H9 (cell line): ENCODE measurements around the gene GPN3. TPM values are rescaled to one million over a fixed set of nuclear protein-coding genes. Genes with fewer than 3 reads are reported as not detected.
A peak's percentile ranks its signal among the peaks of the same experiment; 100 is the strongest.

Source experiments
- DNase-seq: peaks from one replicate; pipeline ENCODE4 v3.0.0-alpha.2; 2017
- H2AFZ ChIP-seq: one replicate; pipeline ENCODE4 v1.6.1; 2013; ENCODE audit warnings: mild to moderate bottlenecking, low read length, control low read depth, moderate library complexity
- H2AK5ac ChIP-seq: 2 replicates; pipeline ENCODE4 v1.6.1; 2013; ENCODE audit warnings: low read length, control low read depth, mixed read lengths; ENCODE audit not compliant: insufficient read length
- H2BK120ac ChIP-seq: one replicate; pipeline ENCODE4 v1.6.1; 2013; ENCODE audit warnings: low read depth, mild to moderate bottlenecking, low read length, control low read depth, inconsistent platforms; ENCODE audit not compliant: poor library complexity, severe bottlenecking
- H2BK12ac ChIP-seq: 2 replicates; pipeline ENCODE4 v1.6.1; 2013; ENCODE audit warnings: low read length, control low read depth, mixed read lengths, low read depth; ENCODE audit not compliant: insufficient read length
- H2BK15ac ChIP-seq: 2 replicates; pipeline ENCODE4 v1.6.1; 2013; ENCODE audit warnings: low read depth, low read length, control low read depth
- H2BK20ac ChIP-seq: one replicate; pipeline ENCODE4 v1.6.1; 2013; ENCODE audit warnings: low read depth, mild to moderate bottlenecking, low read length, control low read depth, inconsistent platforms; ENCODE audit not compliant: poor library complexity, severe bottlenecking
- H2BK5ac ChIP-seq: 2 replicates; pipeline ENCODE4 v1.6.1; 2013; ENCODE audit warnings: low read length, control low read depth, mixed read lengths; ENCODE audit not compliant: insufficient read length
- H3K14ac ChIP-seq: 2 replicates; pipeline ENCODE4 v1.6.1; 2013; ENCODE audit warnings: low read length, control low read depth; ENCODE audit not compliant: insufficient read depth
- H3K18ac ChIP-seq: 2 replicates; pipeline ENCODE4 v1.6.1; 2013; ENCODE audit warnings: low read depth, mild to moderate bottlenecking, mixed read lengths, low read length, control low read depth; ENCODE audit not compliant: insufficient read length
- H3K23ac ChIP-seq: 2 replicates; pipeline ENCODE4 v1.6.1; 2013; ENCODE audit warnings: low read length, control low read depth, mixed read lengths, low read depth; ENCODE audit not compliant: insufficient read length
- H3K23me2 ChIP-seq: 2 replicates; pipeline ENCODE4 v1.6.1; 2013; ENCODE audit warnings: low read depth, mild to moderate bottlenecking, mixed read lengths, low read length, control low read depth; ENCODE audit not compliant: insufficient read length, poor library complexity, severe bottlenecking
- H3K27ac ChIP-seq: 2 replicates; pipeline ENCODE4 v1.5.1; 2013; ENCODE audit warnings: low read length, control low read depth, mixed read lengths, low read depth; ENCODE audit not compliant: insufficient read length
- H3K27me3 ChIP-seq: 2 replicates; pipeline ENCODE4 v1.6.1; 2013; ENCODE audit warnings: low read length, control low read depth, inconsistent platforms; ENCODE audit not compliant: insufficient read depth
- H3K4ac ChIP-seq: 2 replicates; pipeline ENCODE4 v1.6.1; 2013; ENCODE audit warnings: low read depth, mild to moderate bottlenecking, control low read depth, inconsistent platforms, low read length, moderate library complexity
- H3K4me1 ChIP-seq: 2 replicates; pipeline ENCODE4 v1.6.1; 2013; ENCODE audit warnings: low read length, control low read depth, inconsistent platforms; ENCODE audit not compliant: insufficient read depth
- H3K4me2 ChIP-seq: 2 replicates; pipeline ENCODE4 v1.6.1; 2013; ENCODE audit warnings: low read length, control low read depth, mixed read lengths; ENCODE audit not compliant: insufficient read length, insufficient read depth
- H3K56ac ChIP-seq: 2 replicates; pipeline ENCODE4 v1.6.1; 2013; ENCODE audit warnings: low read depth, mild to moderate bottlenecking, mixed read lengths, low read length, control low read depth; ENCODE audit not compliant: insufficient read length
- H3K79me1 ChIP-seq: 2 replicates; pipeline ENCODE4 v1.6.1; 2013; ENCODE audit warnings: low read depth, mild to moderate bottlenecking, moderate library complexity, low read length, control low read depth, inconsistent platforms; ENCODE audit not compliant: insufficient read depth, poor library complexity, severe bottlenecking
- H3K79me2 ChIP-seq: 2 replicates; pipeline ENCODE4 v1.6.1; 2013; ENCODE audit warnings: low read length, control low read depth, inconsistent platforms; ENCODE audit not compliant: insufficient read depth
- H3K9ac ChIP-seq: 2 replicates; pipeline ENCODE4 v1.6.1; 2013; ENCODE audit warnings: low read length, control low read depth, mixed read lengths; ENCODE audit not compliant: insufficient read length; ENCODE audit errors: extremely low read depth
- H3K9me3 ChIP-seq: one replicate; pipeline ENCODE4 v1.6.1; 2013; ENCODE audit warnings: low read depth, low read length, inconsistent platforms; ENCODE audit not compliant: control insufficient read depth
- H3T11ph ChIP-seq: one replicate; pipeline ENCODE4 v1.6.1; 2013; ENCODE audit warnings: mild to moderate bottlenecking, low read length, control low read depth, inconsistent platforms
- H4K20me1 ChIP-seq: one replicate; pipeline ENCODE4 v1.6.1; 2013; ENCODE audit not compliant: control insufficient read depth, insufficient read length, insufficient read depth
- H4K5ac ChIP-seq: 2 replicates; pipeline ENCODE4 v1.6.1; 2013; ENCODE audit warnings: low read depth, mild to moderate bottlenecking, mixed read lengths, low read length, control low read depth; ENCODE audit not compliant: insufficient read length
- H4K8ac ChIP-seq: replicated peaks from 2 replicates; pipeline ENCODE4 v1.6.1; 2013; ENCODE audit warnings: low read length, control low read depth, mixed read lengths, low read depth; ENCODE audit not compliant: insufficient read length
- H4K91ac ChIP-seq: 2 replicates; pipeline ENCODE4 v1.6.1; 2013; ENCODE audit warnings: low read depth, mild to moderate bottlenecking, moderate library complexity, mixed read lengths, low read length, control low read depth; ENCODE audit not compliant: insufficient read length
- H3K27ac Mint-ChIP-seq, 3 experiments: 2 replicates in 2 of 3; 3 replicates in 1 of 3; pipeline ENCODE4 v1.8.0; 2020 to 2021; ENCODE audit warnings: mixed read lengths in 3 of 3, mild to moderate bottlenecking in 1 of 3, moderate library complexity in 1 of 3
- H3K27me3 Mint-ChIP-seq: 2 replicates; pipeline ENCODE4 v1.8.0; 2021; ENCODE audit warnings: low read depth, mild to moderate bottlenecking, moderate library complexity, mixed read lengths
- H3K36me3 Mint-ChIP-seq, 3 experiments: 2 replicates in 2 of 3; 3 replicates in 1 of 3; pipeline ENCODE4 v1.8.0; 2020 to 2021; ENCODE audit warnings: low read depth in 3 of 3, mixed read lengths in 3 of 3; ENCODE audit not compliant: insufficient read depth in 1 of 3
- H3K4me1 Mint-ChIP-seq, 2 experiments: 2 replicates each; pipeline ENCODE4 v1.8.0; 2020; ENCODE audit warnings: mixed read lengths in 2 of 2
- H3K4me3 Mint-ChIP-seq, 2 experiments: 2 replicates in 1 of 2; 3 replicates in 1 of 2; pipeline ENCODE4 v1.8.0; 2020 to 2021; ENCODE audit warnings: mild to moderate bottlenecking in 2 of 2, mixed read lengths in 2 of 2, moderate library complexity in 1 of 2
- H3K9me3 Mint-ChIP-seq, 2 experiments: 2 replicates in 1 of 2; 3 replicates in 1 of 2; pipeline ENCODE4 v1.8.0; 2020; ENCODE audit warnings: mild to moderate bottlenecking in 2 of 2, mixed read lengths in 2 of 2, moderate library complexity in 1 of 2
- WGBS: extraction: QIAGEN DNeasy Blood & Tissue Kit; methylation state at CpG from one replicate; pipeline ENCODE4 v1.1.7; 2013; ENCODE audit warnings: missing lambda C conversion rate, low lambda C conversion rate, mixed read lengths; ENCODE audit not compliant: insufficient read length; ENCODE audit errors: extremely low coverage; 5-methylcytosine and 5-hydroxymethylcytosine counted together
- total RNA-seq: library from RNA; stranded (reverse); gene quantifications from 2 replicates; pipeline ENCODE4 v1.2.1, GENCODE V29; 2021
- TF ChIP-seq, protein P1 (sequence below): fragments of 200-600 bp; sonication (generic); conservative IDR thresholded peaks from 3 replicates; pipeline ENCODE4 v1.8.0; 2021; ENCODE audit warnings: antibody characterized with exemption, mild to moderate bottlenecking

The GPN3 gene
- total RNA-seq, 1 experiment from 2014 or later: 45.3 TPM

DNA sequence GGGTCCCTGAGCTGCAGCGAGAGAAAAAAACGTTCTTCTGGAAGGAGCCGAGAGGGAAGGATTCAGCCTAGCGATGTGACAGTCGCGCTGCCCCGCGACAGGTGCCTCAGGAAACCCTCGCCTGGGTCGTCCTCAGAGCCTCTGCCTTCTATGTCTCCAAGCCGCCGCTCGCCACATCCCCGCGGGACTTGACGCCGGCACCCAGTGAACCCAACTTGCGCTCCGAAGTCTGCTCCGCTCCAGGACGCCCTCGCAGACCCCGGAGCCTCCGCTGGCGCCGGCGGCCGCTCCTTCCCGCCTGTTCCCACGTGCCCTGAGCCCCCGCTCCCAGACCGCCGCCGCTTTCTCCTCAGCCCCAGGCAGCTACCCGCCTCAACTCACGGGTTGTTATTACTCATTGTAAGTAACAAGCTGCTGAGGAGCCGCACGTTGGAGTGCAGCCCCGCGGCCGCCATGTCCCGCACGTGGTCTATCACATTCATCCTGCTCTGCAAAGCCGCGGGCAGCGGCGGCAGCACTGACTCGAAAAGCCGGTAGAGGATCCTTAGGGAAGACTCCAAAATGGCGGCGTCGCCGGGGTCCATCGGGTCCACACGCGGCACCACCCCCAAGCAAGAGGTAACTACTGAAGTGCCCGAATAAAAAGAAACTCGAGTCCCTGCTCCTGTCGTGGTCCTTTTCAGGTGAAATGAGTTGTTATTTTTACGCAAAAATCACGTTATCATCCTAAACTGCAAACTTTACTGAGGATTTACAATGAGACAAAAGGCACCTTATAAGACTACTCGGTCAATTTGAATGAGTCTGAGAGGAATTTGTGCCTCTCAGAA is 64.7 kb downstream of the GPN3 start, which contains the start of gene ANAPC7:
ANAPC7 (minus strand) TSS at position 563 of the 830 bp plus-strand sequence; CDS start at position 482, 81 bp downstream.
- Histone ChIP-seq H4K8ac (no peak within 1 kb of the TSS), H3K4ac (no peak within 1 kb of the TSS; the same call in 1 of the 2 replicates), H4K20me1 (no peaks in the 10 kb centered on the region), H2BK12ac (no peak within 1 kb of the TSS), H2AK5ac (no peak within 1 kb of the TSS), H3K27me3 (no peaks in the 10 kb centered on the region), H4K5ac (peak within 1 kb of the TSS; percentile 33), H3K23ac (no peak within 1 kb of the TSS), H4K91ac (peak within 1 kb of the TSS; percentile 80), H3T11ph (peak within 1 kb of the TSS; percentile 38), H3K23me2 (no peaks in the 10 kb centered on the region), H3K9ac (peak within 1 kb of the TSS; percentile 95), H3K27ac (peak within 1 kb of the TSS; percentile 90), H3K79me1 (no peaks in the 10 kb centered on the region), H2BK5ac (peak within 1 kb of the TSS; percentile 18), H2AFZ (peak within 1 kb of the TSS; percentile 96), H3K56ac (peak within 1 kb of the TSS; percentile 42), H2BK120ac (no peak within 1 kb of the TSS), H3K4me1 (no peaks in the 10 kb centered on the region), H3K18ac (peak within 1 kb of the TSS; percentile 93), H3K14ac (peak within 1 kb of the TSS; percentile 93), H2BK15ac (no peak within 1 kb of the TSS), H3K9me3 (no peaks in the 10 kb centered on the region), H2BK20ac (no peak within 1 kb of the TSS), H3K4me2 (peak within 1 kb of the TSS; percentile 77), H3K79me2 (peaks cover 20% of the 10 kb centered on the region; the same call in 1 of the 2 replicates)
- Mint-ChIP-seq H3K4me3 (peak within 1 kb of the TSS; percentile 99 to 100), H3K4me1 (peaks cover 6 to 8% of the 10 kb centered on the region in 2 experiments), H3K27ac (peak within 1 kb of the TSS; percentile 100), H3K27me3 (no peaks in the 10 kb centered on the region; the same call in 1 of the 2 replicates), H3K36me3 (peaks cover 16 to 36% (median 27%) of the 10 kb centered on the region in 3 experiments; a peak in 6 of 7 replicates), H3K9me3 (peaks cover 0 to 3% of the 10 kb centered on the region in 2 experiments; a peak in 2 of 5 replicates)
- TF ChIP-seq, protein P1, sequence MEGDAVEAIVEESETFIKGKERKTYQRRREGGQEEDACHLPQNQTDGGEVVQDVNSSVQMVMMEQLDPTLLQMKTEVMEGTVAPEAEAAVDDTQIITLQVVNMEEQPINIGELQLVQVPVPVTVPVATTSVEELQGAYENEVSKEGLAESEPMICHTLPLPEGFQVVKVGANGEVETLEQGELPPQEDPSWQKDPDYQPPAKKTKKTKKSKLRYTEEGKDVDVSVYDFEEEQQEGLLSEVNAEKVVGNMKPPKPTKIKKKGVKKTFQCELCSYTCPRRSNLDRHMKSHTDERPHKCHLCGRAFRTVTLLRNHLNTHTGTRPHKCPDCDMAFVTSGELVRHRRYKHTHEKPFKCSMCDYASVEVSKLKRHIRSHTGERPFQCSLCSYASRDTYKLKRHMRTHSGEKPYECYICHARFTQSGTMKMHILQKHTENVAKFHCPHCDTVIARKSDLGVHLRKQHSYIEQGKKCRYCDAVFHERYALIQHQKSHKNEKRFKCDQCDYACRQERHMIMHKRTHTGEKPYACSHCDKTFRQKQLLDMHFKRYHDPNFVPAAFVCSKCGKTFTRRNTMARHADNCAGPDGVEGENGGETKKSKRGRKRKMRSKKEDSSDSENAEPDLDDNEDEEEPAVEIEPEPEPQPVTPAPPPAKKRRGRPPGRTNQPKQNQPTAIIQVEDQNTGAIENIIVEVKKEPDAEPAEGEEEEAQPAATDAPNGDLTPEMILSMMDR: no peak
- DNase-seq: peak; percentile 93
- WGBS: no CpG with 5 or more reads among the region's 62 CpGs

Other genes with a start within 250 kb of the GPN3 start
- 257 and 260 TPM in 2 replicates for gene ATP2A2, start 187.0 kb downstream of the GPN3 start, total RNA-seq
- 87.7 and 91.1 TPM in 2 replicates for gene ANAPC7, start 64.5 kb downstream of the GPN3 start, total RNA-seq
- gene ARPC3, start 17.9 kb downstream of the GPN3 start, total RNA-seq: 184 and 188 TPM in 2 replicates
- 18.1 and 19.8 TPM in 2 replicates for gene FAM216A, start 588 bp upstream of the GPN3 start, total RNA-seq
- gene VPS29, start 33.9 kb upstream of the GPN3 start, total RNA-seq: 77.6 and 81.5 TPM in 2 replicates
- 0.22 TPM in 1 of 2 replicates, not detected in the other for gene RAD9B, start 34.1 kb upstream of the GPN3 start, total RNA-seq
- 15.7 and 15.8 TPM in 2 replicates for gene PPTC7, start 115.1 kb upstream of the GPN3 start, total RNA-seq
- 10.9 and 11.1 TPM in 2 replicates for gene TCTN1, start 145.9 kb upstream of the GPN3 start, total RNA-seq
- 5.2 and 5.5 TPM in 2 replicates for gene HVCN1, start 220.9 kb upstream of the GPN3 start, total RNA-seq